Colon (tissue), 2 donors: Measurements from ENCODE around the gene TTLL9.

Source experiments
- FAIRE-seq: peaks from 2 replicates; lab custom pipeline; 2012; peaks lifted over from hg19 to GRCh38; lab: Jason Lieb, UNC
- donor health status: control.
- donor health status: control.

The TTLL9 gene

GRCh38 chr20:31951203-31951529 lies 80.7 kb downstream of the TTLL9 start:
- no peak for FAIRE-seq

DNA sequence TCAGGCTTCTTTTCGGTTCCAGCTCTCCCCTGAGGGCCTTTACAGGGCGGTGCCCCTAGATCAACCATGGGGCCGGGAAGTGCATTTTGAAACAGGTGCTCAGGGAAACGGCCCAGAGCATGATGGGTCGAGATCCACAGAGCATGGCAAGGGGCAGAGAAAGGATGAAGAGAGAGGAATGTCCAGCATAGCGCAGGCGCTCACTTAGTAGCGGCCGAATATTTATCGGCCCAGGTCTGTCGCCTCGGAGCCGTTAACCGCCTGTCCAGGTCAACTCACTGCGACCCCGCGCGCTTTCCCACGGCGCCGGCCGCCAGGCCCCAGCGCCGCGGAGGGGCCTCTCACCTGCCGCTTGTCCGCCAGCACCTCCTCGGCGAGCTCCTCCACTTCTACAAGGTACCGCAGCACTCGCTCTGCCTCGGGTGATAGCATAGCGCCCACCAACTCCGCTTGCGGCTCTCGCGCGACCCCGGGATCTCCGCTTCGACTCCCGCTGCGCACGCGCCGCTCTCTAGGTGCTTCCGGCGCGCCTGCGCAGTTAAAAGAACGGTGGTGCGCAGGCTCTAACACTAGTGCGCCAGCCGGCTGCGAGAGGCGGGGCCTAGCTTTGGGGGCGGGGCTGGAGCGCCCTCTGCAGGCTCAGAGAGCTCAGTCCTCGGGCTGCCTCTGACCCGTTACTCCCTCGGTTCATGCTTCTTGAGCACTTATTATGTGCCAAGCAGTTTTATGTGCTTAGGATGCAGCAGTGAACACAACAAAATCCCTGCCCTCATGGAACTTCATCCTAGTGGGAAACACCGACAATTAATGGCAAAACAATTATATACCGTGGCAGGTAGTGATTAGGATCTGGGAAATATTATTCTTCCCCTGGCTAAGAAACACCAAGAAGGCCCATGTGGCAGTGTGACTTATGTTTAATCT lies 81.4 kb downstream of the TTLL9 start, which contains the start of gene PDRG1:
Gene PDRG1 (minus strand): TSS at position 517 of the 924 bp plus-strand sequence. CDS start 85 bp downstream, at position 432.
- FAIRE-seq, result no peak

GRCh38 chr20:31953556-31954148 lies 83.2 kb downstream of the TTLL9 start:
- no peak for FAIRE-seq

DNA sequence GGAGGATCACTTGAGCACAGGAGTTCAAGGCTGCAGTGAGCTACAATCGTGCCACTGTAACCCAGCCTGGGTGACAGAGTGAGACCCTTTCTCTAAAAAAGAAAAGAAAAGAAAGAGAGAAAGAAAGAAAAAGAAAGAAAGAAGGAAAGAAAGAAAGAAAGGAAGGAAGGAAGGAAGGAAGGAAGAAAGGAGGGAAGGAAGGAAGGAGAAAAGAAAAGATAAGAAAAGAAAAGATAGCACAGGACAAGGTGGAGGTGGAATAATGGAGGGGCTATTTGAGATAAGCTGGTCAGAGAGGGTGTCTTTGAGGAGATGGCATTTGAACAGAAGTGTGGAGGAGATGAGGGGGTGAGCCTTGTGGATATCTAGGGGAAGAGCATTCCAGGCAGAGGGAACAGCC lies 84.1 kb downstream of the TTLL9 start:
- FAIRE-seq, result no peak

GRCh38 chr20:31956556-31957526 lies 86.4 kb downstream of the TTLL9 start:
- FAIRE-seq, result no peak

DNA sequence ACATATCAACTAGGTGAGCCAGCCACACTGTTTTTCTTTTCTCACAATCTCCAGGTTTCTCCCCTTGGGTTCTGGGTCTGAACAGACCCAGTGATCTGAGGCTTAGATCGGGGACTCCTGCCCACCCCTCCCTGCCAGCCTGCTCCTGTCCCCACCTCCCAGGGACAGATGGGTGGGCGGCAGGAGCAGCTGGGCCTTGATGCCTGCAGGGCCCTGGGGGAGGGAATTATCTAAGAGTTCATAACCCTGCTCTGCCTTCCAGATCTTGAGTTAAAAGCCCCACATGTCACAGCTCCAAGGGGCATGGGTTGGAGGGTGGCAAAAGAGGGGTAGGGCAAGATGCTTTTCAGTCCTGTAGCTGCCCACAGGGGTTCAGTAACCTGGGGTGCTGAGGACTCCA lies 92.3 kb downstream of the TTLL9 start:
- no peak for FAIRE-seq

DNA sequence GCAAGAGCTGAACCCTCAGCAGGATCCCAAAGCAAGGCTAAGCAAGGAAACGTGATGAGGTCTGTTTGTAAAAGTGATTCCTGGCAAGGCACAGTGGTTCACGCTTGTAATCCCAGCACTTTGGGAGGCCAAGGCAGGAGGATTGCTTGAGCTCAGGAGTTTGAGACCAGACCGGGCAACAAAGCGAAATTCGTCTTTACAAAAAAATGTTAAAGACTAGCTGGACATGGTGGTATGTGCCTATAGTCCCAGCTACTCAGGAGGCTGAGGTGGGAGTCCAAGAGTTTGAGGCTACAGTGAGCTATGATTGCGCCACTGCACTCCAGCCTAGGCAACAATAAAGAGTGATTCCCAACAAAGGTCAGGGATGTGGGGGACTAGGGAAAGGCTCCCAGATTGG lies 93.5 kb downstream of the TTLL9 start:
- FAIRE-seq, result no peak

GRCh38 chr20:31966991-31967655 lies 96.7 kb downstream of the TTLL9 start:
- FAIRE-seq, result no peak

DNA sequence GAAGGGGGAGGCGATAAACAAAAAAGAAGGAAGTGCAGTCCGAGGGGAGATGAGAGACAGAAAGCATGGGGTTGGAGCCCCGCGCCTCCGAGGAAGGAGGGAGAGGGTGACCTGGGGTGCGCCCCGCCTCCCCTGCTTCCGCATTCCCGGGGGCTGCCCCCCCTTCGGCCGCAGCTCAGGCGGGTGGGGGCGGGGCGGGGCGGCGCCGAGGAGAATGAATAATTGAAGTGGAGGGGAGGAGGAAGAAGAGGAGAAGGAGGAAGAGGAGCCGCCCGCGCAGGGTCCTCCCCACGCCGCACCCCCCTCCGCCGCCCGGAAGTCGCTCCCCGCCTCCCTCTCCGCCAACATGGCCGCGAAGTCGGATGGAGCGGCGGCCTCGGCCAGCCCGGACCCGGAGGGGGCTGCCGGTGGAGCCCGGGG lies 97.4 kb downstream of the TTLL9 start, which contains the start of gene XKR7:
Gene XKR7 (plus strand): TSS at position 322 of the 420 bp plus-strand sequence. CDS start 25 bp downstream, at position 347.
- no peak for FAIRE-seq

DNA sequence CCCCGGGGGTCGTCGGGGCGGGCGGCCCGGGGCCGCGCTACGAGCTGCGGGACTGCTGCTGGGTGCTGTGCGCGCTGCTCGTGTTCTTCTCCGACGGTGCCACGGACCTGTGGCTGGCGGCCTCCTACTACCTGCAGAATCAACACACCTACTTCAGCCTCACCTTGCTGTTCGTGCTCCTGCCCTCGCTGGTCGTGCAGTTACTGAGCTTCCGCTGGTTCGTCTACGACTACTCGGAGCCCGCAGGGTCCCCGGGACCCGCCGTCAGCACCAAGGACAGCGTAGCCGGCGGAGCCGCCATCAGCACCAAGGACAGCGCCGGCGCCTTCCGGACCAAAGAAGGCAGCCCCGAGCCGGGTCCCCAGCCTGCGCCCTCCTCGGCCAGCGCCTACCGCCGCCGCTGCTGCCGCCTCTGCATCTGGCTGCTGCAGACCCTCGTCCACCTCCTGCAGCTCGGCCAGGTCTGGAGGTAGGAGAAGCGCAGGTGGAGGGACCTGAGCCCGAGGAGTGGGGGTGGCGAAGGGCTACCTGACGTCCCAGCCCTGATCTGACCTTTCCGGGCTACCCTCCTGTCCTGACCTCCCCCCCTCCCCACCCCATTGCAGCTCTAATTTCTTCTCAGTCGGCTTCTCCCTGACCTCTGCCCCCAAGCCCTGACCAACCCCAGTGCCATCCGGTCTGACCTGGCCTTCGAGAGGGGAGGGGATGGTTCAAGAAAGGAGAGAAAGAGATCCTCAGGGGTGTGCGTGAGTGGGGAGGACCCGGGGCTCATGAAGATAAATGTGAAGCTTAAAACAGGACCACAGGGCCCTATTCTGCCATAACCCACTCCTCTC lies 98.1 kb downstream of the TTLL9 start:
- no peak for FAIRE-seq

DNA sequence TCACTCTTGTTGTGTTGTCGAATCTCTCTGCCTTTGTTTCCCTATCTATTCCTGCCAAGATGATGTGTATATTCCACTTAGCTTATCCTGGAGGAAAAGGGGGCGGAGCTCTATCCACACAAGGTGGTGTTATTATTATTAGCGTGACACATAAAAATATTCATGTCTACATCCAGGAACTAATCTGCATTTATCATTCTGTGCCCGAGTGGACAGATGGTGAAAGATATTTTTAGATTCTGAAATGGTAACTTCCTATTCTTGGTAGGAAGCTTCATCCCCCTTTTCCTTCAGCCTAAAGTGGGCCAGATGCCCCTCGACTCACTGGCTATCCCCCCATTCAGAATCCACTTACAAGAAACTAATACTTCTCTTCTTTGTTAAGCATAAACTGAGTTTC lies 99.6 kb downstream of the TTLL9 start:
- FAIRE-seq, result no peak

DNA sequence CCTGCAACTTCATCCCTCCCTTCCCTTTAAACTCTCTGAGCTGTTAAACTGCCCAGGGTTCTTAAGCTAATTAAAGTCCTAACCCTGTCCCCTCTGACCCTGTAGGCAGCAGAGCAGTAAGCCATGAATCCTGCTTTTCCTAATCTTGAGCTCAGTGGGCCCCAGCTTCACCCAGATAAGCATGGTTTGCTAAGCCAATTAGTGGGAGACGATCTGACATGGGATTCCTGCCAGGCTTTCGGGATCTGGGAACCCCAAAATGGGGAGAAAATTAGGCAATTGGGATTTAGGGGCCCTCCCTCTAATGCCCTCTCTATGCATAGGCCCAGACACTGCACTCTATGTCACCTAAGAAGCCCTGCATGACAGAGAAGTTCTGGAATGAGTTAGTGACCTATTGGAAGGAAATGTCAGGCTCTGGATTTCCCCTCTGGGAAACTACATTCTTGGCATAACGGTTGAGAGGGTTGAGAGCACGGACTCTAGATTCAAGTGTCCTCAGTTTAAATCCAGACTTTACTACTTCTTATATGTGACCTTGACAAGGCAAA lies 102.1 kb downstream of the TTLL9 start:
- FAIRE-seq, result no peak

- no peak for FAIRE-seq
These were observed 103.9 kb downstream of the TTLL9 start for GRCh38 chr20:31974296-31974695.

GRCh38 chr20:31974951-31975487 lies 104.6 kb downstream of the TTLL9 start:
- no peak for FAIRE-seq

DNA sequence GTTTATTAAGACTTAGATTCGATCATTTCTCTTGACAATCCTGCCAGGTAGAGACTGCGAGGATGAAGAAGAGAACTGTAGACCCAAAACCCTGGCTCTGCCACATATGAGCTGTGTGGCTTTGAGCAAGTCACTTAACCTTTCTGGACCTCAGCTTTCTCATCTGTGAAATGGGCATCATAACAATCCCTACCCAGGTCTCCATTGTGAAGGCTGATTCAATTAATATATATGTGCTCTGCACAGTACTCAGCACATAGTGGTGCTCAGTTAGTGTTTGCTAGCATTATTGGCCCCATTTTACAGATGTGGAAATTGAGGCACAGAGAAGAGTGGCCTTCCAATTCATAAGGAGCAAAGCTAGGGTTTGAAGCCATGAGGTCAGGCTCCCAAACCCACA lies 105.4 kb downstream of the TTLL9 start:
- no peak for FAIRE-seq

GRCh38 chr20:31977080-31977479 lies 106.6 kb downstream of the TTLL9 start:
- no peak for FAIRE-seq

GRCh38 chr20:31979713-31980426 lies 109.4 kb downstream of the TTLL9 start:
- no peak for FAIRE-seq

DNA sequence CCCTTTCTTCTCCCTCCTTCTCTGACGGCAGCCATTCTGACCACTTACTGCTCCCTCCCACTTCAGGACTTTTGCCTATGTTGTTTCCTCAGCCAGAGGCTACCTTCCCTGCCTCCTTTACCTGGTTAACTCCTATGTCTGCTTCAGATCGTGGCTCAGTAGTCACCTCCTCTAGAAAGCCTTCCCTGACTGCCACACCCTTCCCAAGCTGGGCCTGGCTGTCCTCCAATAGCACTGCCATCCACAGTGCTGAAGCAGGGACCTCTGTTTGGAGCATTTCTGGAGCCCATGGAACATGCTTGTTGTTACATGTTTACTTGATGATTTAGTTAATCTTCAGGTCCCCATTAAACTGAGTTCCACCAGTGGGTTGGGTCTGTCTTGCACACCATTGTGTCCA lies 111.3 kb downstream of the TTLL9 start:
- FAIRE-seq, result no peak

DNA sequence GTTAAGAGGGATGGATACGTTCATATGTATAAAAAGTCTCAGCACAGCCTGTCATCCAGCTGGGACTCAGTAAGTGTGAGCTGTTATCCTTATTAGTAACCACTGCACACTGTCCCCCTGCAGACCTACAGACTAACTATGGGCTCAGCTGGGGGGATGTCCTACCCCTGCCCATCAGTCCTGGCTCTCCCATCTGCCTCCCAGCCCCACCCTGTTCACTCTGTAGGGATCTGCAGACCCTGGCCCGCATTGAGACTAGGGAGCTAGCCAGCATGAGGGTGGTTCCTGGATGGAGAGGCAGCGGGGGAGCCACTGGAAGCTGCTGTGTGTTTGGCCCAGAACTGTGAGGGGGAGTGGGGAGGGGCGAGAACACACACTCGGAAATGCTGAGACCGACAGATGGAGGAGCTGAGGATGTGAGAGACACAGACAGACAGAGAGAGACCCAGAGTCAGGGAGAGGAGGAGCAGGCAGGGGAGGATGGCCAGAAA lies 114.6 kb downstream of the TTLL9 start:
- no peak for FAIRE-seq
